GM08714 (cell line): ENCODE data around the gene RNASET2.
"Not testable (repeated sequence)": the region's sequence is repeated elsewhere in the genome, so short reads cannot be mapped to it uniquely, and the experiment has no call there.

Source experiments
- H3K4me3 ChIP-seq: fragments of 200-500 bp; sonication (Bioruptor generic); 2 replicates; pipeline ENCODE4 v1.5.1; 2014; ENCODE audit warnings: mild to moderate bottlenecking, low read length, inconsistent platforms
- ZNF274 ChIP-seq: IDR thresholded peaks from 2 replicates; pipeline ENCODE4 v1.6.1; 2012; ENCODE audit warnings: mild to moderate bottlenecking, low read depth, low read length

The RNASET2 gene

GRCh38 chr6:166931426-166931970 lies 24.9 kb downstream of the RNASET2 start:
- no peak for TF ChIP-seq ZNF274

DNA sequence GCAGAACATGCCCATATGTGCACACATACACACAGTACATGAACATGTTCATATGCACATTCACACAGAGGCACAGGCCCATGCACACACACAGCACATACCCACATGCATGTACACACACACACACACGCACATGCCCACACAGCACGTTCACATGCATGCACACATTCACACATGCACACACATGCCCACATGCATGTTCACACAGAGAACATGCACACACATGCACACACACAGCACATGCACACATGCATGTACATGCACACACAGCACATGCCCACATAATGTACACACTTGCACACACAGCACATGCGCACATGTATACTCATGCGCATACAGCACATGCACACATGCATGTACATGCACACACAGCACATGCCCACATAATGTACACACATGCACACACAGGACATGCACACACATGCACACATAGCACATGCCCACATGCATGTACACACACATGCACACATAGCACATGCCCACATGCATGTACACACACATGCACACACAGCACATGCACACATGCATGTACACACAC lies 25.9 kb downstream of the RNASET2 start:
- TF ChIP-seq ZNF274: no peak
- H3K4me3 ChIP-seq: no peak overlapping the region

More at GRCh38 chr6:166931426-166931970, 24.9 kb downstream of the RNASET2 start:
- no peak overlapping the region for H3K4me3 ChIP-seq

DNA sequence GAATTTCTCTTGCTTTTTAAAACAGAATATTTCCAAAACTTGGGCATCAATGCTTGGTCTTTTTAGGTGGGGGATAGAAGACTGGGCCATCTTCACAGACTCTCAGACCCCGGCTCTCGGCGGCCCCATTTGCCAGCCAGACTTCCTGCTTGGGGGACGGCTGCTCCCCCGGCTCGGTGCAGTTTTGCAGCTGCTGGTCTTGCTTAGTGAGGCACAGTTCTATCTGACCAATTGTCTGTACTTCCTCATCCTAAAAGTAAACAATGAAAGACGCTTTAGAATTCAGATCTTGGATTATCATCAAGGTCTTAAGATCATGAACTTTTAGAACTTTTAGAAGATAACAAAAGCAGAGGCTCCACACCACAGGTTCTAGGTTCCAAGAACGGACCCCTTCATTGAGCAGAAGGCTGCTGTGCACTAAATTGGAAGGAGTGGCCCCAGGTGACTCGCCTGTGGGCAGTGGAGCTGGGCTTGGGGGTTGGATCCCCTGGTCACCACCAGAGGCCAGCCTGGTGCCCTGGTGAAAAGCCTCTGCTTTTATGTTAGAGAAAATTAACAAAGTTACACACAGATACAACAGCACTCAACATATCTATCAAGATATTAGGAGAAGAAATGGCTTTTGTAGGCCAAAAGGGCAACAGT lies 26.7 kb downstream of the RNASET2 start:
- TF ChIP-seq ZNF274: no peak
- H3K4me3 ChIP-seq: no peak overlapping the region

GRCh38 chr6:166928644-166929541 lies 27.5 kb downstream of the RNASET2 start:
- H3K4me3 ChIP-seq: no peak overlapping the region
- TF ChIP-seq ZNF274: no peak

DNA sequence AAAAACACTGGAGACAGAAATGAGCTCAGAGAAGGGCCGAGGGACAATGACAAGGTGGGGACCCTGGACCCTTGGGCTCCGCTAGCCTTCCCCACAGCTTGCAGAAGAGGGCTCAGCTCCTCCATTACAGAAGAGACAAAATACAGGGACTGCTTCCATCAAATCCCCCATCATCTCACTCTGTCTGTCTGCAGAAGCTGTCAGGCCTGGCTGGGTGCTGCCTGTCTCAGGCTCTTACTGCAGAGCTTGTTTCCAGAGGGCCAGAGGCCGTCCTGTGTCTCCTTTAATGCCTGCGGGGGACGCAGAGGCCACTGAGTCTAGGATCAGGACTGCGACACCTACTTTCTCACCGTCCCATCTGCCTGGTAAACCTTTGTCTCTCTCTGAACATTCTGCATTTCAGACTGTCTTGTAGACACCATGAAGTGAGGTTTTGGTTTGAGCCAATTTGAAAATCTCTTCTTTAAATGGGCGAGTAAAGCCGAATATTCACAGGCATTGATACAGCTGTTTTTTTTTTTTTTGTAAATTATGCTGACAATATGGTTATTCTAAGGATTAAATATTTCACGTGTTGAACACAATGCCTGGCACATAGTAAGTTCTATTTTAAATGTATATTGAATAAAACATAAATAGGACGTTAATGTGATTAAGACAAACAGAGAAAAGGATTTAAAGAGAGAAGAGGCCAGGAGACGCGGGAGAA lies 28.3 kb downstream of the RNASET2 start:
- H3K4me3 ChIP-seq: no peak overlapping the region
- no peak for TF ChIP-seq ZNF274

GRCh38 chr6:166927240-166927934 lies 29.0 kb downstream of the RNASET2 start:
- no peak for TF ChIP-seq ZNF274

DNA sequence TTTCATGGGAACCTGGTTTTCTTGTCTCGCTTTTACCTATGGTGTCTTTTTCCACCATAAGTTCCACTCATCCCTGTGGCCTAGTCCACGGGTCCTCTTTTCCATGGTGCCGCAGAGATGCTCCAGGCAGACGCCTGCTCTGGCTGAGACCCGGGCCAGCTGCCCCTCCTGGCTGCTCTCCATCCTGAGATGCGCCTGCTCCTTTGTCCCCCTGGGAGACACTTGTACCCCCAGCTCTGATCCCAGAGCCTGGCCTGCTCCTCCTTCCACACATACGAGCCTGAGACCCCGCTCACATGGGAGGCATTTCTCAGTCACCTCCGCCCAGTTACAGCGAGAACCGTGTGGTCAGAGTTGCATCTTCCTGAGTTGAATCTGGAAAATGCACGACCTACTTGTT lies 29.6 kb downstream of the RNASET2 start:
- TF ChIP-seq ZNF274: no peak
- no peak overlapping the region for H3K4me3 ChIP-seq

More at GRCh38 chr6:166927240-166927934, 29.0 kb downstream of the RNASET2 start:
- H3K4me3 ChIP-seq: no peak overlapping the region

DNA sequence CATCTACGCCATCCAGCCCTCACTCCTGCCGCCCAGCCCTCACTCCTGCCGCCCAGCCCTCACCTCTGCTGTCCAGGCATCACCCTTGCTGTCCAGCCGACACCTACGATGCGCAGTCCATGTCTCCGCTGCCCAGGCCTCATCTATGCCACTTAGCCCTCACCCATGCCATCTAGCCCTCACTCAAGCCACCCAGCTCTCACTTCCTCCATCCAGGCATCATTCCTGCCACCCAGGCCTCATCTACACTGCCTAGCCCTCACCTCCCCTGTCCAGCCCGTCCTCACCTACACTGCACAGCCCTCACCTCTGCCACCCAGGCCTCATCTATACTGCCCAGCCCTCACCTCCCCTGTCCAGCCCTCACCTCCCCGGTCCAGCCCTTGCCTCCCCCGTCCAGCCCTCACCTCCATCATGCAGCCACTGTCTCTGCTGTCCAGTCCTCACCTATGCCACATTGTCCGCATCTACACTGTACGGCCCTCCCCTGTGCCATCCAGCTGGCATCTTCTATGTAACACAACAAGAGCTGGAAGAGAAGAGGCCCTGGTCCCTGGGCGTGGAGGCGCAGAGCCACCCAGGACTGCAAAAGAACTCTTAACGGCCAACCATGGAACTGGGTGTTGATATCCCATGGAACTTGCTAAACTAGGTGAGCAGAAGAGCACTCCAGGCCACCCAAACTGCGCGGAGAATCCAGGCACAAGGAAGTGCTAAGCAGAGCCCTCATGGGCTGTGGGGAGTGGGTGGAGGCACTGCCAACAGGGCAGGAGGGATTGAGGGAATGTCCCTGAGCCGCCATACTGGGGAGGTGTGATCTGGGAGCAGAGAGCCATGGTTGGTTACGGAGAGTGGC lies 31.0 kb downstream of the RNASET2 start:
- no peak overlapping the region for H3K4me3 ChIP-seq
- TF ChIP-seq ZNF274: no peak

DNA sequence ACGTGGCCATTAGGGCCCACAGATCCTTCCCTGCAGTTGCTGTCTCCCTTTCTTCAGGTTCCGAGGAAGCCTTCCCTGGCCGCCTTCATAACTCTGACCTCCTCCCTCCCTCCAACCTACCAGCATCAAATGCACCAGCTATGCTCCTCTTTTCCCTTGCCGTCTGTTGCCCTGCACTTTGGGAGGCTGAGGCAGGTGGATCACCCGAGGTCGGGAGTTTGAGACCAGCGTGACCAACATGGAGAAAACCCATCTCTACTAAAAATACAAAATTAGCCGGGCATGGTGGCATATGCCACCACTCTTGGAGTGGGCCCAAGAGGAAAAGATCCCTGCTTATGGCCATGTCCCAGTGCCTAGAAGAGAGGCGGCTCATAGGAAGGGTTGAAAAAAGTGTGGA lies 31.8 kb downstream of the RNASET2 start:
- H3K4me3 ChIP-seq: no peak overlapping the region
- TF ChIP-seq ZNF274: no peak

DNA sequence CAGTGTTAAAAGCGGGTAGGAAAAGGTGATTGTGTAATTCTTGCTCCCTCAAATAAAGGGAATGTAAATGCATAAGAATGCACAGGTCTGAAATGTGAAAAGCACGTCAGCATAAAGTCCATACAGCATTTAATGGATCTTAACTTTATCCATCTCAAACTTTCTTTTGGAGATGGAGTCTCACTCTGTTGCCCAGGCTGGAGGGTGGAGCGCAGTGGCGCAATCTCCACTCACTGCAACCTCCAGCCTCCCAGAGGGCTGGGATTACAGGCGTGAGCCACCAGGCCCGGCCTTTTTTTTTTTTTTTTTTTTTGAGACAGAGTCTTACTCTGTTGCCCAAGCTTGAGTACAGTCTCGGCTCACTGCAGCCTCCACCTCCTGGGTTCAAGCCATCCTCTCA lies 33.4 kb downstream of the RNASET2 start:
- H3K4me3 ChIP-seq: no peak overlapping the region
- no peak for TF ChIP-seq ZNF274

GRCh38 chr6:166921570-166921969 lies 34.8 kb downstream of the RNASET2 start:
- no peak overlapping the region for H3K4me3 ChIP-seq
- no peak for TF ChIP-seq ZNF274

- no peak for TF ChIP-seq ZNF274
These were observed 39.5 kb downstream of the RNASET2 start for GRCh38 chr6:166916824-166917223.

GRCh38 chr6:166915484-166915883 lies 40.9 kb downstream of the RNASET2 start:
- not testable (repeated sequence) for H3K4me3 ChIP-seq

More at GRCh38 chr6:166916824-166917223, 39.5 kb downstream of the RNASET2 start:
- H3K4me3 ChIP-seq: no peak overlapping the region

- H3K4me3 ChIP-seq: not testable (repeated sequence)
These were observed 41.4 kb downstream of the RNASET2 start for GRCh38 chr6:166914952-166915351.
